ENCODE measurements around the gene NF1.

GRCh38 chr17:31048780-31049179, 46.0 kb upstream of the NF1 start:
- TF ChIP-seq CTCF (IDR thresholded peaks at IDR 0.05) (no peak), POLR2A (IDR thresholded peaks at IDR 0.05) (no peak)

Data from heart left ventricle (tissue), 13 donors.